ENCODE measurements around the gene PAIP2.

PAIP2 gene

DNA sequence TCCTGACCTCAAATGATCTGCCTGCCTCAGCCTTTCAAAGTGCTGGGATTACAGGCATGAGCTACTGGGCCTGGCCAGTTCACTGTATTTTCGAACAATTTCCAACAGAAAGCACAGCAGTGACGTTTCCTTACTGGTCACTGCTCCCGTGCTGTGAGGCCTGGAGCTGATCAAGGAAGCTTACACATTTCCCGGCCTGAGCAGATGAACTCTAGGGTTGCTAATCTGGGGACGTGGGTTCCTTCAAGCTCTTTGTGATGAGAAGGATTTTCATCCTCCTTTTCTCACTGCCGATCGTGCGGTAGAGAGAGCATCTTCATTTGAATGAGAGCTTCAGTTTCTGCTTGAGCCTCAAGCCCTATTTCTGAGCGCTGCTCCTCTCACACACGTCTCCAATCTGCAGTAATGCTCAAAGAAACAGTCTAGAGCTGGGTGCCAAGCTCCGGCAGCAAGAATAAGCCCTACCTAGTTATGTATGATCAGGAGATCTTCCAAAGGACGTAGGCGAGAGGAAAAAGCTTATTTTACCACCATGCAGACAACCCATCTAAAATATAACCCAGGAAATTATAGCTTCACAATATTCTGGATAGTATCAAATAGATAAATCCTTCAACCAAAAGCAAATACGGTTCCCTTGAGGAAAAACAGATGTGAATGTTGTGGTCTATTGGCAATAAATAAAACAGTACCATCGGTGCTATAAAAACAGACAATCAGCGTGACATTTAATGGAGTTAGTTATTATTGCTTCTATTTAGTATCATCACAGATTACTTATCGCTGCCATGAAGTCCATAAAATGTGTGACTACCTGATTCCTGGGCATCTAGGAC, 69.6 kb downstream of the PAIP2 start:
- no peak for DNase-seq (ENCODE audit: low read depth)

DNA sequence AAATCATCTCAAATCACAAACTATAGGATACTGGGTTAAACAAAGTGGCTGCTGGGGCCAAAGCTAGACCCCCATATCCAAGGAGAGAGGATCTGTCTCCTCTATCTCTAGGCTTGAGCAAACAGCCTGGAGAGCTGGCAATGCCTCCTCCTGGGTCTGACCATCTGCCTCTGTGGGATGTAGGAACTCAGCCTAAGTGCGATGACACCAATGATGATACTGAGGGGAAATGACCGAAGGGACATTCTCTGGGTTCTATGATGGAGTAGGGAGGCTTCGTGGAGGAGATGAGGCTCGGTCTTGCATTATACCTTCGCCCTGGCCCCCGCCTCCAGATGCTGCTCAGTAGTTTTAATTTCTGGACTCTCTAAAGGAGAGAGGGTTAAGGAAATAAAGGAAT, 71.5 kb downstream of the PAIP2 start:
- DNase-seq (ENCODE audit: low read depth), result no peak

GRCh38 chr5:139413963-139414362, 72.3 kb downstream of the PAIP2 start:
- DNase-seq (ENCODE audit: low read depth), result no peak

DNA sequence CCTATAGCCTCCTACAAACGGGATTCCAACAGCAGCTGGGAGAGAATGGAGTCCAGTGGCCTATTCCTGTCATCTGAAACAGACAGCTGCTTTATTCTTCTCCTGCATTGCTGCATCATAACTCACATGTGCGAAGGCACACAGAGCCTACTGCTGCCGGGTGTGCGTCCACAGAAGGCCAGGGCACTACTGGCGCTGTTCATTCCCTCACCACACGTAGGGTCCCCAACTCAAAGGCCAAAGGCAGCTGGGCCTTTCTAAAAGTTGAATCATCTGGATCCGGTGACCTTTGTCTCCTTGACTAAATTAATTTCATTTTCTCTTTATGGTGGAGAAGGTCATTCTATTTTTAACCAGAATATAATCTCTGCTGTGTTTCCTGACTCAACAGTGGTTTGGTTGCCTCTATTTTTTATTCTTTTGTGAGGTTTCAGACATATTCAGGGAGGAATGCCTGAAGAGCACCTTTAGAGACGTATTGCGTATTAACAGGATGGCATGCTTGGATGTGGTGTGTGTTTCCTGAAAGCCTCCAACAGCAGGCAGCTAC, 73.0 kb downstream of the PAIP2 start:
- no peak for DNase-seq (ENCODE audit: low read depth)

- DNase-seq (ENCODE audit: low read depth), result no peak
Measured at GRCh38 chr5:139415221-139415861, 73.7 kb downstream of the PAIP2 start.

DNA sequence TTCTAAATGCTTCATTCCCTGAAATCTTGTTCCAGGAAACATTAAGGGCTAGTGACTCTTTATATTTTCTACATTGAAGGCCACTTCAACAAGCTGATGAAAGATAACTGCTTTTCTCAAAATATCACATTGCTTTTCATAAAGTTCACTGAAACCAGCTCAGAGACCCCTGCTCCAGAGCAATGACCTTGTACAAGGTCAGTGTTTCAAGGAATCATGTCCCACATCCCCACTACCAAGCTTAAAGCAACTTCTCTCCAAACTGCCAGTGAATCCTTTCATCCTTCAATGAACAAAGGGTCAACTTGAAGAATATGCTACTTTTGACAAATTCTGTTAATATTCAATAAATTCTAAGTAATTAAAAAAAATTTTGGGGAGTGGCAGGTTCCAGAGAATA, 74.2 kb downstream of the PAIP2 start:
- DNase-seq (ENCODE audit: low read depth), result no peak

GRCh38 chr5:139416651-139417050, 75.0 kb downstream of the PAIP2 start:
- DNase-seq (ENCODE audit: low read depth), result no peak

DNA sequence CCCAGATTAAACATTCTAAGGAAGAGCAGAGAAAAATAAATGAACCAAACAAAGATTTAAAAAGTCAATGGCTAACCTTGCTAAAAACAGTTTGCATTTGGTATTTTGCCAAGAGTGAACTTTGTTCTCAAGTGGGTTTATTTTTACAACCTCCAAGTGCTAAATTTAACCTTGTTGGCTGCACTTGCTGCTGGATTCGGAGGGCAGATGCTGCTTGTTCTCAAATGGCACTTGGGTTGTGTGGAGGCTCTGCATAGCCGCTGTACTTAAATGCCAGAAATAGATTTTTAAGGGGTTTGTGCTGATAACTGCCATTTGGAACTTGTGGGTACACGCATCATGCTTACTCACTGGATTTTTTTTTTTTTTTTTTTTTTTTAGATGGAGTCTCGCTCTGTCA, 75.6 kb downstream of the PAIP2 start:
- DNase-seq (ENCODE audit: low read depth), result no peak

DNA sequence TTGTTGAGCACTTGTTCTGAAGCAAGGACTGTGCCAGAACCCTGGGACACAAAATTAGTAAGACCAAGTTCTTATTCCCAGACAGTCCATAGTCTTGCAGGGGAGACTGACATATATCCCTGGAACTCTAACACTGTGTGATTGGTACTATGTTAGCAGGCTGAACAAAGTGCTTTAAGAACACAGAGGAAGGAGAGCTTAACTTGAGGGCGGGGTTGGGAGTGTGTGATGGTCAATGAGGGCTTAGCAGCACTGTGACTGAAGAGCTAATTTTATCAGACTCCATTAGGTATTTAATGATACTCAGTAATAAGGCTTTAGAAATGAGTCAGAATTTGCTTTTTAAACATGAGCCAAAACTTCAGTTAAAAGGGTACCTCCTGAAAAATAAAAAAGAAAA, 77.1 kb downstream of the PAIP2 start:
- DNase-seq (ENCODE audit: low read depth), result no peak
